GM18499 (cell line): ENCODE measurements around the gene AFAP1.

Experiments used
- ATAC-seq: cut with Tn5 transposase; IDR thresholded peaks from one replicate; pipeline ENCODE4 v1.9.1; 2021; ENCODE audit warnings: moderate number of reproducible peaks; ENCODE audit not compliant: insufficient read depth, unreplicated experiment

Gene AFAP1

DNA sequence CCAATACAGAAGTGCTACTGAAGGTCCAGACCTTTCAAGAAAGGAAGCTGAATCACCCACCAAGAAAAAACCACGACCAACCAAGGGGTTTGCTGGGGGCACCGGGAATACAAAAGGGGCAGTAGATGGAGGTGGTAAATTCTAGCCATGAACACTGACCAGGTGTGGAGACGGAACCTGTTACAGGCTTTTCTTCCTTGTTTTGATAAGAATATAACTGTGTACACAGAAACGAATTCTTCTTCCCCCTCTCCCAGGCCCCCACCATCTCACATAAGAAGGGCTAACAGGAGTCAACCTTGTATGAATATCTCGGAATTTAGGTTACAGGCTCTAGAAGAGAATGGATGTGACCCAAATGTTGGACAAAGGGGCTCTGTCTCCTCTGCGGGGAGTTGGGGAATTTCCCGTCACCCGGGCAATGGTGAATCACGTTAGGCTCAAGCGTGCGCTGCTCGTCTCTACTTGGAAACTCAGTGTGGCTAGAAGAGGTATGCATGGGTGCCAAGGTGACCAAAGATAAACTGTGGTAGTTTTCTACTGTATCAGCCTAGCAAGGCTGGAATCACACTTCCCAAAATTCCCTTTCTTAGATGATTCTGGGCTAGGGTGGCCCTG lies 87.0 kb downstream of the AFAP1 start:
- no peak for ATAC-seq

DNA sequence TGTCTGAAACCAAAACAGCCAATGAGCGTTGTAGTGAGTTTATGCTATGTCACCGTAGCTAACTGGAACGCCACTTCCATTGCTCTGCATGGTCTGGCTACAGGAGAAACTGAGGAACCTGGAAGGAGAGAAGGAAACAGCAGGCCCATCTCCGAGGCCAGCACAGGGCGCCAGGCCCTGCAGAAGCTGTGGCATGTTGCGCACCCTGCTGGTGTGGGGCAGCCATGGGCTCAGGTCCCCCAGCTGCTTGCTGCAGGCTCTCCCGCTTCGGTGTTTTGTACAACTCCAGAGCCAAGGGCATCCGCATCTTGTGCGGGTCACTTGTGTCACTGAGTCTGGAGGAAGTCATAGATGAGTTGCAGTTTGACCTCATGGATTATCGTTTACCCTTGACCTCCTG lies 89.2 kb downstream of the AFAP1 start:
- ATAC-seq: no peak

DNA sequence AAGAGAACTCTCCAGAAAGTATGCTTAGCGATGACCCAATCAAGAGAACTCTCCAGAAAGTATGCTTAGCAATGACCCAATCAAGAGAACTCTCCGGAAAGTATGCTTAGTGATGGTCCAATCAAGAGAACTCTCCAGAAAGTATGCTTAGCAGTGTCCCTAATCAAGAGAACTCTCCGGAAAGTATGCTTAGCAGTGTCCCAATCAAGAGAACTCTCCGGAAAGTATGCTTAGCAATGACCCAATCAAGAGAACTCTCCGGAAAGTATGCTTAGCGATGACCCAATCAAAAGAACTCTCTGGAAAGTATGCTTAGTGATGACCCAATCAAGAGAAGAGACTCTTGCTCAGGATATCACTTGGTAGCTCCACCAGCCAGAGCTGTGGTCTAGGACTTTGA lies 92.5 kb downstream of the AFAP1 start:
- no peak for ATAC-seq

DNA sequence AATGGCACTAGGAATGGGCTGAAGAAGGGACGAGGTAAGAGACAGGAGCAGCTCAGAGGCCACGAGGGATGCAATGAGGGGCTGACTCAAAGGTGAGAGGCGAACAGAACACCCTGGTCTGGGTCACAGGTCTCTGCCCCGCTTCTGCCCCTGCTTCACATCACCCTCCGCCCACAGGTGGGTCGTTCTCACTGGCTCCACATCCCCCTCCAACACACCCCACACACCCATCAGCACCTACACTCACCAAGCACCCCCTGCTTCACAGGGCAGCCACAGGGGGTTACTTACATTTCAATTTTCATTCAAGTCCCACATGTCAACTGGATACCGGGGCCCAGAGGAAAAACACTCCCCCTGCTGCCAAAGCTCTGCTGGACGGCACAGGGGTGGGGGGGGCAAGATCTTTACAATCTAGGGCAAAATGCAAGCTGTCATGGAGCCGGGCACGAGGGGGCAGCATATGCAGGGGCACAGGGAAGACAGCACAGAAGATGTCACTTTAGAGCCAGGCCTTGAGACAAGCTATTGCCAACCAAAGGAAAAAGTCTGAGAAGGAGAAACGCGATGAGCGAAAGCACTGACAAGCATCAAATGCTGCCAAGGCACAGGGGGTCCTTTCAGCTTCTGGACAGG lies 94.0 kb downstream of the AFAP1 start:
- ATAC-seq: no peak

DNA sequence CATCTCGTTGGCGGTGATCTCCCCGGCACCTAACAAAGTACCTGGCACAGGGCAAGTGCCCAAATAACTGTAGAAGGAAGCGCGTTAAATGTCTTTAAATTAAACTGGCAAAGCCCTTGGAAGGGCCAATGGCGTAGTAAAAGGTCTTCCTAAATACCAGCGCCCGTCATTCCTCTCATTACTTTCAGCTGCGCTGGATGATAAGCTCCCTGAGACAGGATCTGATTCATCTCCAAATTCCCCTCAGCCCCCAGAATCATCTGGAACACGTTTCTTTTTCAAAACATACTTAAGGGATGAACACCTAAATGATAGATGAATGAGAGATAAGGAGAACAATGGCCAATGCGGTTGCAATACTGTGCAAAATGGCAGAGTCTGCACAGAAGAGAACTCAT lies 95.1 kb downstream of the AFAP1 start:
- ATAC-seq: no peak

DNA sequence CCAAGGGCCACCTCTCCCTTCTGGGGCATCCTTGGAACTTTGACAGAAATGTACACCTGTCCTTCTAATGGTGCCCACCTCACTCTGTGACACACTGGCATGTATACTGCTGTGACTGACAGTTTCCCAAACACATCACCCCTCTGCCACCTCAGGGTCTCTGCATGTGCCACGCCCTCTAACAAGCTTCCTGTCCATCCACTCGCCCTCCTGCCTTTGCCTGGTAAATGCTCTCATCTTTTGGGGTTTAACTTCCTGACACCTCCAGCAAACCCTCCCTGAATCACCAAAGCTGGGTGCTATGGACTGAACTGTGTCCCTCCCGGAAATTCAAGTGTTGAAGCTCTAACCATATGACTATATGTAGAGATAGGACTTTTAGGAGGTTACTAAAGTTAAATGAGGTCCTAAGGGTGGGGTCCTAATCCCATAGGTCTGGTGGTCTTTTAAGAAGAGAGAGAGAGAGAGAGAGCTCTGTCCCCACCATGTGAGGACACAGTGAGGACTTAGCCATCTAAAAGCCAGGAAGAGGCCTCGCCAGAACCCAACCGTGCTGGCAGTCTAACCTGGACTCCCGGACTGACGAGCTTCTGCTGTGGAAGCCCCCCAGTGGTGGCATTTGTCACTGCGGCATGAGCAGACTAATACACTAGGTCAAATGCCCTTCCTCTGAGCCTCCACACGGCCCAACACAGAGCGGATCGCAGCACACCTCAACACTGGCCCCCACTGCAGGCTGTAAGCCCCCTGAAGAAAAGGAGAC lies 95.6 kb downstream of the AFAP1 start:
- ATAC-seq: no peak

DNA sequence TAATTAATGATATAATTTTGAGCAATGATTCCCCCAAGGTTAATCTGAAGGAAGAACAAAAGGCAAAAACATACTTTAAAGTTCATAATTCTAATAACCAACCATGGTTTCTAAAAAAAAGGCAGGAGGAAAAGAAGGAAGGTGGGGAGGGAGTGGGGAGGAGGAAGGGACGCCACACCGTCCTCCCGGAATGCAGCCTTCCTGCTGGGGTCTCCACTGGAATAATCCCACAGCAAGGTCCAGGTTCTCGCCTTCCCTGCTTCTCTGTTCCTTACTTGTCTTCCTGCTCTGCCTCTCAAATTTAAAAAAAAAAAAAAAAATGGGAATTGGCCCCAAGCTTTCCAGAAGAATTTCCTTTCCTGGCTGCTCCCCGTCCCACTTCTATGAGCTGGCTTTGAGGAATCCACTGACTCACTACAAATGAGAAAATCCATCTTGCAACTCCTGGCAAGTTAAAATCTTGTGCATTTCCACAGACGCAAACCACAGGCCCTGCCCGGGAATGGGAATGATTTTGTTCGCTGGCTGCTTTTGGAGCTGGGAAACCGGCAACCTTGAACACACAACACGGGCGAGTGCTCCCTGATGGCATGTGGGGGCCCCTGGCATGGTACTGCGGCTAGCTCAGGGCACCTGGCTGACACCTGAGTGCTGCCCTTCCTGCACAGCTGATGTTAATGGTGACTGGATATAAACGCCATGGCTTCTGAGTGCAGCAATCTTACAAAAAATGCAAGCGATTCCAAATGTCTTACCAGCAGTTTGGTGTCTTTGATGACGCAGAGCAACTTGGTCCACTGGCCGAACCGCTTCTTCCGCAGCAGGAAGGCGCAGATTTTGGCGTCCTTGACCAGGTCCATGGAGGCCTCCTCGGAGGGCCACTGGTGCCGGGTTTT lies 97.0 kb downstream of the AFAP1 start:
- ATAC-seq: no peak

DNA sequence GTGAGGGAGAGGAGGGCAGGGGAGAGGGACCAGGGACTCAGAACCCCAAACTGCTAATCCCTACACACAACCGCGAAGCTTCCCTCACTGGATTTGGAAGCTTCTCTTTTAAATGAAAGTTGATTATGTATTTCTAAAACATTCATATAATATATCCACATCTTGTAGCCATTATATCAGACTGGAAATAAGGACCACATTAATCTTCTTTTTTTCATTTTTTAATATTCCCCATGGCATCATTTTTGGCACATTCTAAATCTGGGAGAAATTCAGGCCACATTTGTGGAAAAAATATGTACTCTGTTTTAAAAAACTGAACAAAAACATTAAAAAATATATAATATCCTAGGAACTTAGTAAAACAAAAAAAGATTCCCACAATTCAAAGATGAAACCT lies 97.8 kb downstream of the AFAP1 start:
- ATAC-seq: no peak

DNA sequence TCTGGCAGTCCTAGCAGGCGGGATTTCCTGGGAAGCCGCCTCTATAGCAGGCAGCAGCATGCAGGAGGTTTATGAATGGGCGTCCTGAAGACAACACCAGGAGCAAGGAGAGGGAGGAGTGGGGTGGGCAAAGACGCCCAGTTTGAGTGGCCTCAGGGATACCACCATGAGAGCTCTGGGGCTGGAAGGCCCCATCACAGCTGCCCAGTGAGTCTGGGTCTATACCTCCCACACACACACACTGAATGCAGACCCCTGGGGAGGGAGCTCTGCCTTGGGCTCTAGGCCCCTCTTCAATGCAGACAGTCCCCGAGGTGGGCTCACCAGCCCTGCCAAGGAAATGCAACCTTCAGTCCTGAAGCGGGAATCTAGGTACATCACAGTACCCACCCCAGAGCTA lies 98.6 kb downstream of the AFAP1 start:
- ATAC-seq: no peak

DNA sequence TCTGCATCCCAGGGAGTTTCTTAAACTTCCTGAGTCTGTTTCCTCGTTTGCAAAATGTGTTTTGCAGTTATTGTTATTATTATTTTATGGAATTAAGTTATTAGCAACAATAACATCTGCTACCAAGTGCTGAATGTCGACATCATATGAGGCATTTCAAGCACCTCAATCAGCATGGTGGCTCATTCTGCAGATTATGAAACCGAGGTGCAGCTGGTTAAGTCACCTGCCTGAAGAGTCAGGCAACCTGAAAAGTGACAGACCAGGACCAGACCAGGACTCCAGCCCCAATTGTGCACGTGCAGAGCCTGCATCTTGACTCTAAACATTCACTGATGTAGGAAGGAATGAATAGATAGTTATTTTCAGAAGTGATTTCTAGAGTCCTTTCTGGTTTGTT lies 99.8 kb downstream of the AFAP1 start:
- ATAC-seq: no peak

DNA sequence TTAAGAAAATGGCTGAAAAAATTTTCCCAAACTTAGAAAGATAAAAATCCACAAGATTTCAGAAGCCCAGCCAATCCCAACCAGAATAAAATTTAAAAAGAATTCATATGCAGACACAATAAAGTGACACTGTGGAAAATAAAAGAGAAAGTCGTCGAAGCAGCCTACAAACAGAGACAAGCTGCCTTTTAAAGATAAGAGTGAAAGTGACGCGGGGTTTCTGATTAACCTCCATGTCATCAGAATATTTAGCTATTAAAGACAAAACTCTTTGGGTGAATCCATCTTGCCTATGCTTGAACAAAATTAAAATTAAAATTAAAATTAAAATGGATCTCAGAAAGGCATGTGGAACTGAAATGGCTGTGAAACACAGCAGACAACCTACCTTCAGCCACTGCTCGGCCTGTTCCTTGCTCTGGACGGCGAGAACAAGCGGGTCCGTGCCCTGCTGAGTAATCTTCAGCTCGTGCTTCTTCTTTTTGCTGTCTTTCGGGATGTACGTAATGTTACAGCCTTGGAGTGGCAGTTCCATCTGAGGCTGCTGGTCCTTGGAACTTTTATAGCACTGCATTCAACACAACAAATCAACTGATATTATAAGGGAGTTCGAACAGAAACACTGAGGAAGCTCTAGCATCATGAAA lies 101.4 kb downstream of the AFAP1 start:
- ATAC-seq: no peak

DNA sequence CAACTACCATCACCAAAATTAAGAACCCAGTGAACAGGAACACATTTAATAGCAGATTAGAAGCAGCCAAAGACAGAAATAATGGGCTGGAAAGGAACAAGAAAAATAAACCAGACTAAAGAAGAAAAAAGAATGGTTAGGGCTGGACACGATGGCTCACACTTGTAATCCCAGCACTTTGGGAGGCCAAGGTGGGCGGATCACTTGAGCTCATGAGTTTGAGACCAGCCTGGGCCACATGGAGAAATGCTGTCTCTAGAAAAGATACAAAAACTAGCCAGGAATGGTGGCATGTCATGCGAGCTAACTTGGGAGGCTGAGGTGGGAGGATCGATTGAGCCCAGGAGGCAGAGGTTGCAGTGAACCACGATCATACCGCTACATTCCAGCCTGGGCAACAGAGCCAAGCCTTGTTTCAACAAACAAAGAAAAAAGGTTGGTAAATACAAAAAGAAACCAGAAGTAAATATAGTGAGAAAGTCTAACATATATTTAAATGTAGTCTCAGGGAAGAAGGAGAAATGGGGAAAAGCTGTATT lies 102.0 kb downstream of the AFAP1 start:
- no peak for ATAC-seq

DNA sequence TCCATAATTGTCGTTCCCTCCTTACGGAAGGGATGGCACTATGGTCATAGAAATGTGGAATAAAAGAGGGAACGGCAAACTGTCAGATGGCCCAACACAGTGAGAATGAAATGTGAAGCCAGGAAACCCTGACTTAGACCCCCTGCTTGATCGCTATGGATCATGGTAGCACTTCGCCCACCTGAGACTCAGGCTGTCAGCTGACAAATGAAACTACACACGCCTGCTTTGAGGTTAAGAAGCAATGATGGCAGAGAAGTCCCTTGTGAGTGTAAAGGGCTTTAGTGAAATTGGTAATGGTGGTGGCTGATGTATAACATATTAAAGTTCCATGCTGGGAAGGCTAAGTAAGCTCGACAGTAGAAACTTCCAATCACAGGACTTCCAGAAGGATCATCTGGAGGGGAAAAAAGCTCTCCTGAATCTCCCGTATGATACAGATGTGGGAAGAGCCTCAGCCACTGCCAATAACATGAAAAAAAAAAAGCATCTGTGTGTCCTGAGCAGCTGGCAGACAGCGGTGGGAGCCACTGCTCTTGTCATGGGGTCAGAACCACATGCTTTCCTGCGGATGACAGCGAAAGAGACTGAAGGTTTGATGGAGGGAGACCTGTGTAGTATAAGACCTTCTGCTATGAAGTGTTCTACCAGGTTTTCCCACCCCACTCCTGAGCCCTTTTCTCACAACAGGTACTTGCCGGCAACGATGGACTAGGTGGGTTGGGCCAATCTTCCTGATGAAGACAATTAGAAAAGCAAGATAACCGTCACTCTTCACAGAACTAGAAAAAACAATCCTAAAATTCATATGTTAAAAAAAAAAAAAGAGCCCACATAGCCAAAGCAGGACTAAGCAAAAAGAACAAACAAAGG lies 107.6 kb downstream of the AFAP1 start:
- ATAC-seq: no peak

DNA sequence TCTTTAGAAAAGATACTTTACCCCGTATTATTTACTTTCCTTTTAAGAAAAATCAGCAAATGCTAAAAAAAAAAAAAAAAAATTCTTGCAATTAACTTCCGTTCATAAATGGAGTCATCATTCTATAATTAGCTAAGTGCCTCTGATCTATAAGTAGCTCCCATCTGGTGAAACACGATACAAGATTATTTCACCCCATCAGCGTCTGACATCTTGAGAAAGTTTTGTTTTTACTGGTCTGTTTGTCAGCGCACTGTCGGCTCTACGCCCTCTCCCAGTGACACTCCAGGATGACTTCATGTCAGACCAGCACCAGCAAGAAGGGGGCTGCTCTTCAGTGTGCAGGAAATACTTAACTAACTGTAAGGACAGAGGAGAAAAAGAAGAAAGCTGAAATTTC lies 108.3 kb downstream of the AFAP1 start:
- no peak for ATAC-seq

DNA sequence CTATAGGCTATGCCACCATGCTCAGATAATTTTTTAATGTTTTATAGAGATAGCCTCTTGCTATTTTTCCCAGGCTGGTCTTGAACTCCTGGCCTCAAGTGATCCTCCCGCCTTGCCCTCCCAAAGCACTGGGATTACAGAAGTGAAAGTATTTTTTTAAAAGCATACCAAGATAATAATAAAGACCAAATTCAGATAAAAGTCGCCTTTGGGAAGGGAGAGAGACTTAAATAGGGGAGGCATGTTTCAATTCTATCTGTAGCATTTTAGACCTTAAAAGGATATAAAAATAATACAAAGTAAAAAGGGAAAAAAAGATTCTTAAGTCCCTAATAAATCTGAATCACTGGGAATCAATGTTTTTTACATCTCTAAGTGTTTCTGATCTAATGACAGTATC lies 108.9 kb downstream of the AFAP1 start:
- ATAC-seq: no peak

DNA sequence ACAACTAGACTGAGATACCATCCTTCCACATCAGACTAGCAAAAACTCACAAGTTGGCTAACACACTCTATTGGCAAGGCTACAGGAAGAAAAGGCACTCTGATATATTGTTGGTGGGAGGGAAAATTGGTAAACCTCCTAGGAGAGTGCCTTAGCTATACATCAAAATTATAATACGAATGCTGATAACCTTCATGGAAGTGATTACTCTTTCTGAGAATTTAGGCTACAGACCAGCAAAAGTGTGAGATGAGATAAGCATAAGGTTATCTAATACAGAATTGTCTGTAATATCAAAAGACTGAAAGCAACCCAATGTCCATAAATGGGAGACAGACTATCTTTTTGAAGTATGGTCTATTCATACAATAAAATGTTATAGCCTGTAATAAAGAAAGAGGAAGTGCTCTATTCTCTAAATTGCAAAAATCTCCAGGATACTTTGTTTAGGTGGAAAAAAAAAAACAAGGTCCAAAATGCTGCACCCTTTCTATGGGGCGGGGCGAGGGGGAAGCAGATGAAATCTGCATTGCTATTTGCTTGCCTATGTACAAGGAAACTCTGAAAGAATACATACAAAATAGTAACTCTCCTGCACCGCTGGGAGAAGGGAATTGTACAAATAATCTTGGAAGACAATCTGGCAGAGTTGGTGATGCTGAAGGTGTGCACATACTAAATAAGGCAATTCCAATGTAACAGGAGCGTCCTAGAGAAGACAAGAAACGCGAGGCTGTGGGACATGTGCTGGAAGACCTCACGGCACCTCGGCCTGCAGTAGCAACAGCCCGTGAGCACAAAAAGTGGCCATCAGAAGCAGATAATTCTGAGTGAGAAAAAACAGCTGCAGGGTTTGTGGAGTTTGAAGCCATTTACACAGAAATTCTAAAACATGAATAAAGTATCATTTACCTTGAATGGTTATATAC lies 109.7 kb downstream of the AFAP1 start:
- ATAC-seq: no peak

DNA sequence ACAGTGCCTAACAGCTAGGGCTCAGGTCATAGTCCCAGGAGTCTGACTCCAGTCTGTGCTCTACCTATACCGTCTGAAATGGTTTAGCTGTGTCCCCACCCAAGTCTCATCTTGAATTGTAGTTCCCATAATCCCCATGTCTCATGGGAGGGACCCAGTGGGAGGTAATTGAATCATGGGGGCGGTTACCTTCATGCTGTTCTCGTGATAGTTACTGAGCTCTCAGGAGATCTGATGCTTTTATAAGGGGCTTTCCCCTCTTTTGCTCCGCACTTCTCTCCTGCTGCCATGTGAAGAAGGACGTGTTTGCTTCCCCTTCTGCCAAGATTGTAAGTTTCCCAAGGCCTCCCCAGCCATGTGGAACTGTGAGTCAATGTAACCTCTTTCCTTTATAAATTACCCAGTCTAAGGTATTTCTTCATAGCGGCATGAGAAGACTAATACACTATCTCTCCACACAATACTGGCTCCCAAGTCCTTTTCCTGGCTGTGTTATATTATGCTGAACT lies 110.8 kb downstream of the AFAP1 start:
- ATAC-seq: no peak
